22Rv1 (cell line): Measurements from ENCODE around the gene OGDH.

Experiments
- ZFX ChIP-seq: fragments of 450-650 bp; IDR thresholded peaks from 2 replicates; pipeline ENCODE4 v1.6.1; 2017; ENCODE audit warnings: antibody characterized with exemption, borderline replicate concordance
- TF ChIP-seq, protein P1 (sequence below): fragments of 450-650 bp; IDR thresholded peaks from 2 replicates; pipeline ENCODE4 v1.5.1; 2017; ENCODE audit warnings: mild to moderate bottlenecking

GRCh38 chr7:44736896-44737295, 130.5 kb downstream of the OGDH start:
- TF ChIP-seq, protein P1, sequence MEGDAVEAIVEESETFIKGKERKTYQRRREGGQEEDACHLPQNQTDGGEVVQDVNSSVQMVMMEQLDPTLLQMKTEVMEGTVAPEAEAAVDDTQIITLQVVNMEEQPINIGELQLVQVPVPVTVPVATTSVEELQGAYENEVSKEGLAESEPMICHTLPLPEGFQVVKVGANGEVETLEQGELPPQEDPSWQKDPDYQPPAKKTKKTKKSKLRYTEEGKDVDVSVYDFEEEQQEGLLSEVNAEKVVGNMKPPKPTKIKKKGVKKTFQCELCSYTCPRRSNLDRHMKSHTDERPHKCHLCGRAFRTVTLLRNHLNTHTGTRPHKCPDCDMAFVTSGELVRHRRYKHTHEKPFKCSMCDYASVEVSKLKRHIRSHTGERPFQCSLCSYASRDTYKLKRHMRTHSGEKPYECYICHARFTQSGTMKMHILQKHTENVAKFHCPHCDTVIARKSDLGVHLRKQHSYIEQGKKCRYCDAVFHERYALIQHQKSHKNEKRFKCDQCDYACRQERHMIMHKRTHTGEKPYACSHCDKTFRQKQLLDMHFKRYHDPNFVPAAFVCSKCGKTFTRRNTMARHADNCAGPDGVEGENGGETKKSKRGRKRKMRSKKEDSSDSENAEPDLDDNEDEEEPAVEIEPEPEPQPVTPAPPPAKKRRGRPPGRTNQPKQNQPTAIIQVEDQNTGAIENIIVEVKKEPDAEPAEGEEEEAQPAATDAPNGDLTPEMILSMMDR: no peak
- TF ChIP-seq ZFX: no peak
